GM12878 (cell line): ENCODE results near the gene MRM1.

ENCODE experiments used
- EZH2 ChIP-seq: IDR thresholded peaks from 2 replicates; pipeline ENCODE4 v1.6.1; 2012; ENCODE audit warnings: low read depth, mild to moderate bottlenecking, control low read depth, inconsistent platforms, low read length, borderline replicate concordance; ENCODE audit not compliant: control insufficient read depth
- FOXK2 ChIP-seq: fragments of 450-650 bp; IDR thresholded peaks from 2 replicates; pipeline ENCODE4 v1.6.1; 2017; ENCODE audit warnings: mild to moderate bottlenecking, moderate library complexity
- JUNB ChIP-seq: IDR thresholded peaks from 2 replicates; pipeline ENCODE4 v1.6.1; 2016; ENCODE audit warnings: antibody characterized with exemption, mild to moderate bottlenecking
- NRF1 ChIP-seq: conservative IDR thresholded peaks from 2 replicates; pipeline ENCODE4 v1.6.1; 2011; ENCODE audit warnings: mild to moderate bottlenecking, low read depth, low read length, improper control_type of control experiment
- SMC3 ChIP-seq: IDR thresholded peaks from 2 replicates; pipeline ENCODE4 v1.6.1; 2011; ENCODE audit warnings: low read length, improper control_type of control experiment, borderline replicate concordance
- TF ChIP-seq, protein P1 (sequence below): IDR thresholded peaks from 2 replicates; pipeline ENCODE4 v1.6.1; 2011; ENCODE audit warnings: low read depth, low read length, improper control_type of control experiment, borderline replicate concordance
- TF ChIP-seq, protein P2 (sequence below), 3 experiments: IDR thresholded peaks in 2 of 3; conservative IDR thresholded peaks in 1 of 3; 2 replicates each; pipeline ENCODE4 v1.5.1; 2011; ENCODE audit warnings: low read depth in 3 of 3, low read length in 3 of 3, mild to moderate bottlenecking in 3 of 3, control low read depth in 2 of 3, moderate library complexity in 2 of 3, inconsistent platforms in 1 of 3, mixed read lengths in 1 of 3; ENCODE audit not compliant: control insufficient read depth in 2 of 3, insufficient read depth in 1 of 3; ENCODE audit errors: extremely low read depth in 1 of 3

DNA sequence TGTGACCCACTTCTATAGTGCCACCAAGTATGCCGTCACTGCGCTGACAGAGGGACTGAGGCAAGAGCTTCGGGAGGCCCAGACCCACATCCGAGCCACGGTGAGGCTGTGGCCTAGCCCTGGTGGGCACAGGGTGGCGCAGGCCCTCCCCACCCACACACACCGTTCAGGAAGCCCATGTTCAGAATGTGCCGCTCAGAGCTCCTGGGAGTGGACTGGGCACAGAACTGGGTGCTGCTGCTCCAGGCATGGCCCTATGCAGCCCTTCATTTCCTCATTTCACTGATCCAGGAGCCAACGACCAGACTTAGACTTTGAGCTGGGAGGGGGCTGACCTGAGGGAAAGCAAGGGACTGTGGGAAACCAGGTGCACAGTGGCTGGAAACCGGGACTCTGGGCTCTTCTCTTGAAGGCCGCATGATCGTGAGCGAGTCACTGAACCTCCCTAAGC lies 2.4 kb upstream of the MRM1 start:
- TF ChIP-seq, protein P1, sequence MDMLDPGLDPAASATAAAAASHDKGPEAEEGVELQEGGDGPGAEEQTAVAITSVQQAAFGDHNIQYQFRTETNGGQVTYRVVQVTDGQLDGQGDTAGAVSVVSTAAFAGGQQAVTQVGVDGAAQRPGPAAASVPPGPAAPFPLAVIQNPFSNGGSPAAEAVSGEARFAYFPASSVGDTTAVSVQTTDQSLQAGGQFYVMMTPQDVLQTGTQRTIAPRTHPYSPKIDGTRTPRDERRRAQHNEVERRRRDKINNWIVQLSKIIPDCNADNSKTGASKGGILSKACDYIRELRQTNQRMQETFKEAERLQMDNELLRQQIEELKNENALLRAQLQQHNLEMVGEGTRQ, result no peak
- TF ChIP-seq, protein P2, sequence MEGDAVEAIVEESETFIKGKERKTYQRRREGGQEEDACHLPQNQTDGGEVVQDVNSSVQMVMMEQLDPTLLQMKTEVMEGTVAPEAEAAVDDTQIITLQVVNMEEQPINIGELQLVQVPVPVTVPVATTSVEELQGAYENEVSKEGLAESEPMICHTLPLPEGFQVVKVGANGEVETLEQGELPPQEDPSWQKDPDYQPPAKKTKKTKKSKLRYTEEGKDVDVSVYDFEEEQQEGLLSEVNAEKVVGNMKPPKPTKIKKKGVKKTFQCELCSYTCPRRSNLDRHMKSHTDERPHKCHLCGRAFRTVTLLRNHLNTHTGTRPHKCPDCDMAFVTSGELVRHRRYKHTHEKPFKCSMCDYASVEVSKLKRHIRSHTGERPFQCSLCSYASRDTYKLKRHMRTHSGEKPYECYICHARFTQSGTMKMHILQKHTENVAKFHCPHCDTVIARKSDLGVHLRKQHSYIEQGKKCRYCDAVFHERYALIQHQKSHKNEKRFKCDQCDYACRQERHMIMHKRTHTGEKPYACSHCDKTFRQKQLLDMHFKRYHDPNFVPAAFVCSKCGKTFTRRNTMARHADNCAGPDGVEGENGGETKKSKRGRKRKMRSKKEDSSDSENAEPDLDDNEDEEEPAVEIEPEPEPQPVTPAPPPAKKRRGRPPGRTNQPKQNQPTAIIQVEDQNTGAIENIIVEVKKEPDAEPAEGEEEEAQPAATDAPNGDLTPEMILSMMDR (IDR thresholded peaks at IDR 0.05 in 2 of 3, conservative IDR thresholded peaks at IDR 0.05 in 1 of 3; ENCODE audit: control insufficient read depth in 2 of 3, extremely low read depth in 1 of 3, insufficient read depth in 1 of 3, low read depth in 3 of 3, low read length in 3 of 3), result no peak
- TF ChIP-seq JUNB, result no peak
- TF ChIP-seq NRF1, result no peak
- no peak for TF ChIP-seq SMC3
- no peak for TF ChIP-seq EZH2
- TF ChIP-seq FOXK2, result no peak
